ENCODE results near the gene RPS6KA2. TPM values are rescaled to one million over a fixed set of nuclear protein-coding genes. Genes with fewer than 3 reads are reported as not detected.
"Not testable (repeated sequence)": the region's sequence is repeated elsewhere in the genome, so short reads cannot be mapped to it uniquely, and the experiment has no call there.

RPS6KA2 gene
- total and polyA plus RNA-seq, 4 experiments from 2014 or later: 1.1 to 10.6 (median 6.6) TPM

DNA sequence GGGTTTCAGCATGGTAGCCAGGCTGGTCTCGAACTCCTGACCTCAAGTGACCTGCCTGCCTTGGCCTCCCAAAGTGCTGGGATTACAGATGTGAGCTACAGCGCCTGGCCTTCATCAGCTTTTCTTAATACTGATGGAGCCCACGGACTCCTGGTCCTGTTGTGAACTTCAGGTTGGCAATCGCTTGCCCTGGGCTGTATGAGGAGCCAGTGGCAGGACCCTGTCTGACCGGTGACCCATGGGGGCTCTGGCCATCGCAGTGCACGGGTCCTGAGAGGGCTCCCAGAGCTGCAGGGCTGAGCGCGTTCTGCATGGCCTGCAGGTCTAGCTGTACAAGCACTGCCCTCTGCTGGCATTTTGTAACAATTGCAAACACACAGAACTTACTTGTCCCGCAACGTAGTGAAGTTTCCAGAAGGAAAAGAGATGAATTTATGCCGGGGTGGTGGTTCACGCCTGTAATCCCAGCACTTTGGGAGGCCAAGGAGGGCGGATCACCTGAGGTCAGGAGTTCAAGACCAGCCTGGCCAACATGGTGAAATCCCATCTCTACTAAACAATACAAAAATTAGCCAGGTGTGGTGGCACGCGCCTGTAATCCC lies 226.3 kb downstream of the RPS6KA2 start:
- POLR2A ChIA-PET (ENCODE audit: partially characterized antibody): interaction anchor here (0.6 to 2.1 kb wide), 7 partner anchors 11 to 245 kb away, joined by 3 to 6 read pairs (median 4); no protein-coding TSS in a partner anchor
- H3K36me3 ChIP-seq (ENCODE audit: insufficient read depth, low read length); H3K27me3 ChIP-seq (ENCODE audit: insufficient read depth, low read length); H3K4me3 ChIP-seq (ENCODE audit: low read length in 2 of 2); H3K9me3 ChIP-seq (ENCODE audit: control insufficient read depth in 1 of 2, low read length in 2 of 2); H3K4me1 Mint-ChIP-seq; H3K27me3 Mint-ChIP-seq; H3K36me3 Mint-ChIP-seq; H3K4me1 ChIP-seq (ENCODE audit: insufficient read depth, low read length); H3K27ac ChIP-seq (ENCODE audit: low read depth, low read length); H3K4me3 Mint-ChIP-seq; H3K9me3 Mint-ChIP-seq: not testable (repeated sequence)
- DNase-seq: peak; percentile 58 to 67 (median 61)
- intact Hi-C loops (cut with micrococcal nuclease): loop anchor here (1.0 to 5.0 kb wide), 6 partner anchors 17 to 244 kb away; partner anchors contain the start of gene SFT2D1
- H3K27ac Mint-ChIP-seq: peak overlapping the region in 2 of 7 donors; percentile 30 to 41
- CTCF ChIA-PET (ENCODE audit: partially characterized antibody): interaction anchor here (0.7 to 6.2 kb wide), 43 partner anchors 8 to 515 kb away, joined by 3 to 104 read pairs (median 5); partner anchors contain the start of gene PRR18

DNA sequence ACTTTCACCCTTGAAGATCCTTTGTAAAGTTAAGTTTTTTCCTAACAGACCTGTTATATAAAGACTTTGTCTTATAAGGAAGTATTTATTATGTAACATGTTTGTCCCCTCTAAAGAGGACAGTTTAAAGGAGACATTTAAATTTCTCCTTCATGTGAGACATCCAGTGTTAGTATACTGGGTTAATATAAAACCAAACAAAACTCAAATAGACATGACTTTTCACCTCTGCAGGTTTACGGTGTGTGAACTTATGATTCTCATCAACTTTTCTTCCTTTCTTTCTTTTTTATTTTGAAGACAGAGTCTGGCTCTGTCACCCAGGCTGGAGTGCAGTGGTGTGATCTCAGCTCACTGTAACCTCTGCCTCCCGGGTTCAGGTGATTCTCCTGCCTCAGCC lies 226.9 kb downstream of the RPS6KA2 start:
- no peak overlapping the region for H3K4me3 Mint-ChIP-seq
- no peak for DNase-seq
- Histone ChIP-seq H3K9me3 (ENCODE audit: control insufficient read depth in 1 of 2, low read length in 2 of 2) (no peaks in the 10 kb centered on the region), H3K4me3 (ENCODE audit: low read length in 2 of 2) (no peak overlapping the region), H3K4me1 (ENCODE audit: insufficient read depth, low read length) (no peaks in the 10 kb centered on the region), H3K36me3 (ENCODE audit: insufficient read depth, low read length) (no peaks in the 10 kb centered on the region), H3K27ac (ENCODE audit: low read depth, low read length) (no peak overlapping the region), H3K27me3 (ENCODE audit: insufficient read depth, low read length) (no peaks in the 10 kb centered on the region)
- intact Hi-C loops (cut with micrococcal nuclease): loop anchor here (1.0 to 5.0 kb wide), 4 partner anchors 17 to 243 kb away; partner anchors contain the start of gene SFT2D1
- H3K27me3 Mint-ChIP-seq: peaks cover 1 to 2% of the 10 kb centered on the region in 2 donors
- POLR2A ChIA-PET (ENCODE audit: partially characterized antibody): interaction anchor here (0.6 to 2.1 kb wide), 6 partner anchors 12 to 245 kb away, joined by 3 to 6 read pairs (median 4); no protein-coding TSS in a partner anchor
- peaks cover 4 to 9% (median 7%) of the 10 kb centered on the region in 4 donors for H3K4me1 Mint-ChIP-seq
- no peak overlapping the region for H3K27ac Mint-ChIP-seq
- CTCF ChIA-PET (ENCODE audit: partially characterized antibody): interaction anchor here (0.7 to 6.2 kb wide), 41 partner anchors 7 to 514 kb away, joined by 3 to 104 read pairs (median 5); partner anchors contain the start of gene PRR18
- no peaks in the 10 kb centered on the region for H3K9me3 Mint-ChIP-seq
- no peaks in the 10 kb centered on the region for H3K36me3 Mint-ChIP-seq

DNA sequence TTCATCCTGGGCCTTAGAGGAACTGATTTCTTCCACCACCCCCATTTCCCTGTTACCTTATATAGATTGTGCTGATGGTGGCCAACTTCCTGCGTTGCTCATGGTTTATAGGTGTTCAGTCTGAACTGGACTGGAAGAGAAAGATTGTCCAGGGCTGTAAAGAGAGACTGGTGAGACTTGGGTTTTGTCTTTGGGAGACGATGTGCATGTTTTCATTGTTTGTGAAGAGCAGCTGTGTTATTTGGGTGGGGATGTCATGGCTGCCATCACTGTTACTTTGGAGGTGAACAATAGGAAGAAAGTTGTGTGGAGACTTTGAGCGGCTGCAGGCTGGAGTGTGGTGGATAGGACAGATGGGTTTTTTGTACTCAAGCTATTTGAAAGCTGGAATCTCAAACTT lies 228.7 kb downstream of the RPS6KA2 start:
- Mint-ChIP-seq H3K36me3 (no peaks in the 10 kb centered on the region), H3K27me3 (peaks cover 2 to 7% of the 10 kb centered on the region in 2 donors), H3K27ac (peak overlapping the region in 2 of 7 donors; percentile 14 to 43), H3K4me3 (no peak overlapping the region), H3K4me1 (peaks cover 4 to 9% (median 7%) of the 10 kb centered on the region in 4 donors), H3K9me3 (no peaks in the 10 kb centered on the region)
- Histone ChIP-seq H3K4me1 (ENCODE audit: insufficient read depth, low read length) (no peaks in the 10 kb centered on the region), H3K27ac (ENCODE audit: low read depth, low read length) (no peak overlapping the region), H3K27me3 (ENCODE audit: insufficient read depth, low read length) (no peaks in the 10 kb centered on the region), H3K4me3 (ENCODE audit: low read length in 2 of 2) (no peak overlapping the region), H3K9me3 (ENCODE audit: control insufficient read depth in 1 of 2, low read length in 2 of 2) (no peaks in the 10 kb centered on the region), H3K36me3 (ENCODE audit: insufficient read depth, low read length) (no peaks in the 10 kb centered on the region)
- POLR2A ChIA-PET (ENCODE audit: partially characterized antibody): interaction anchor here (0.6 to 2.1 kb wide), 3 partner anchors 9 to 21 kb away, joined by 3 to 5 read pairs (median 3); no protein-coding TSS in a partner anchor
- no peak for DNase-seq
- intact Hi-C loops (cut with micrococcal nuclease): no loop called here
- CTCF ChIA-PET (ENCODE audit: partially characterized antibody): interaction anchor here (1.0 to 6.2 kb wide), 11 partner anchors 9 to 122 kb away, joined by 3 to 104 read pairs (median 31); partner anchors contain the start of gene PRR18

DNA sequence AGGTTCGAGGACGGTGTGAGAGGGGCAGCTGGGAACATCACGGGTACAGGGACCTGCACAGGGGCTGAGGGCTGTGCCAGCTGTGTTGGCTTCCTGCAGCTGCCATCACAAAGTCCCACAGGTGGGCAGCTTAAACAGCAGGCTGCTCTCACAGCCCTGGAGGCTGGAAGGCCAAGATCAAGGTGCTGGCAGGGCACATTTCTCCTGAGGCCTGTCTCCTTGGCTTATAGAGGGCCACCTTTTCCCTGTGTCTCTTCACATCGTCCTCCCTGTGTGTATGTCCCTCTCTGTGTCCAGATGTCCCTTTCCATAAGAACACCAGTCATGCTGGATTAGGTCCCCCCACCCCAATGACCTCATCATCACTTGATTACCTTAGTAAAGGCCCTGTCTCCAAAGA lies 229.2 kb downstream of the RPS6KA2 start:
- Histone ChIP-seq H3K36me3 (ENCODE audit: insufficient read depth, low read length) (no peaks in the 10 kb centered on the region), H3K9me3 (ENCODE audit: control insufficient read depth in 1 of 2, low read length in 2 of 2) (no peaks in the 10 kb centered on the region), H3K4me1 (ENCODE audit: insufficient read depth, low read length) (no peaks in the 10 kb centered on the region), H3K27me3 (ENCODE audit: insufficient read depth, low read length) (no peaks in the 10 kb centered on the region), H3K27ac (ENCODE audit: low read depth, low read length) (no peak overlapping the region), H3K4me3 (ENCODE audit: low read length in 2 of 2) (no peak overlapping the region)
- H3K4me1 Mint-ChIP-seq: peaks cover 4 to 6% (median 5%) of the 10 kb centered on the region in 4 donors
- H3K27me3 Mint-ChIP-seq: peaks cover 2 to 7% of the 10 kb centered on the region in 2 donors
- no peaks in the 10 kb centered on the region for H3K9me3 Mint-ChIP-seq
- intact Hi-C loops (cut with micrococcal nuclease): no loop called here
- CTCF ChIA-PET (ENCODE audit: partially characterized antibody): interaction anchor here (1.0 to 6.2 kb wide), 10 partner anchors 9 to 122 kb away, joined by 3 to 104 read pairs (median 29); partner anchors contain the start of gene PRR18
- H3K4me3 Mint-ChIP-seq: no peak overlapping the region
- H3K27ac Mint-ChIP-seq: no peak overlapping the region
- no peaks in the 10 kb centered on the region for H3K36me3 Mint-ChIP-seq
- POLR2A ChIA-PET (ENCODE audit: partially characterized antibody): interaction anchor here (0.6 to 2.1 kb wide), 3 partner anchors 9 to 22 kb away, joined by 3 to 5 read pairs (median 3); no protein-coding TSS in a partner anchor
- DNase-seq: no peak

DNA sequence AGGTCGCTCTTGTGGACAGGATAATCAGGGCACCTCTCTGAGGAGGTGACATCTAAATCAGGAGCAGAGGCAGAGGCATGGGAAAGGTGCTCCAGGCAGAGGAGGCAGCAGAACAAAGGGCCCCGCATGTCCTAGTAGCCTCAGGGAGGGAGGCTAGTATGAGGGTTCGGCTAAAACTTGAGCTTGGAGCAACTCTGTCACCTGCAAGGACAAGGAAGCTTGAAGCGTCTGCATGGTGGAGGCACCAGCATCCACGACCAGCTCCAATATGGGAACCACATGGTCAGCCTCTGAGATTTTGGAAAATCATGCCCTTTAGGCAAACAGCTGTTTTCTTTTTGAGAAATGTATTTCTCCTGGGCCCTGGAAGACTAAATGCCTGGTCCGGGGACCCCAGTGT lies 231.3 kb downstream of the RPS6KA2 start:
- Histone ChIP-seq H3K9me3 (ENCODE audit: control insufficient read depth in 1 of 2, low read length in 2 of 2) (no peaks in the 10 kb centered on the region), H3K27me3 (ENCODE audit: insufficient read depth, low read length) (no peaks in the 10 kb centered on the region), H3K4me1 (ENCODE audit: insufficient read depth, low read length) (no peaks in the 10 kb centered on the region), H3K4me3 (ENCODE audit: low read length in 2 of 2) (no peak overlapping the region), H3K36me3 (ENCODE audit: insufficient read depth, low read length) (no peaks in the 10 kb centered on the region), H3K27ac (ENCODE audit: low read depth, low read length) (no peak overlapping the region)
- Mint-ChIP-seq H3K27me3 (peaks cover 5 to 7% of the 10 kb centered on the region in 2 donors), H3K27ac (no peak overlapping the region), H3K9me3 (no peaks in the 10 kb centered on the region), H3K4me1 (peaks cover 1 to 3% (median 2%) of the 10 kb centered on the region in 4 donors), H3K4me3 (no peak overlapping the region), H3K36me3 (no peaks in the 10 kb centered on the region)
- ChIA-PET POLR2A (ENCODE audit: partially characterized antibody) (no interaction called here), CTCF (ENCODE audit: partially characterized antibody) (interaction anchor here (0.9 kb wide), 1 partner anchor 14 kb away, joined by 3 read pairs; no protein-coding TSS in a partner anchor)
- intact Hi-C loops (cut with micrococcal nuclease): no loop called here
- no peak for DNase-seq

DNA sequence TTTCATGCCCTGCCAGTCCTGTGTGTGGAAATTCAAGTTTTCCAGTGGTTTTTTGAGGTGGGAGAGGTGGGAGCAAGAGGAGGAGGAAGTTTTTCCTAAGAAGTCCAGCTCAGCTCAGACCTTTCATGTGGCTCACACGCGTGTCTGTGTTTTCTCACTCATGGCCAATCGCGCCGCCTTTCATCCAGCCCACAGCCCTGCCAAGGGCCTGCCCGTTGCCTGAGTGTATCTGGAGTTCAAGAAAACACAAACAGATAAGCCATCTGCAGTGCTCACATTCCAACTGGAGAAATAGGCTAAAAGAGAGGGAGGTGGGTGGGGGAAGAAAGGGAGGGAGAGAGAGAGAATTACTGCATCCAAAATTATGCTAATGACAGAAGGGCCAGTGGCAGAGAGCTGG lies 231.7 kb downstream of the RPS6KA2 start:
- no peak overlapping the region for H3K27ac Mint-ChIP-seq
- ChIA-PET POLR2A (ENCODE audit: partially characterized antibody) (no interaction called here), CTCF (ENCODE audit: partially characterized antibody) (interaction anchor here (0.9 kb wide), 1 partner anchor 14 kb away, joined by 3 read pairs; no protein-coding TSS in a partner anchor)

More for the DNA sequence above, 231.7 kb downstream of the RPS6KA2 start:
- H3K4me1 Mint-ChIP-seq: peaks cover 0 to 2% (median 0%) of the 10 kb centered on the region in 4 donors
- H3K4me3 ChIP-seq (ENCODE audit: low read length in 2 of 2): no peak overlapping the region
- intact Hi-C loops (cut with micrococcal nuclease): no loop called here
- no peaks in the 10 kb centered on the region for H3K4me1 ChIP-seq (ENCODE audit: insufficient read depth, low read length)
- no peaks in the 10 kb centered on the region for H3K27me3 ChIP-seq (ENCODE audit: insufficient read depth, low read length)
- no peak for DNase-seq
- H3K27me3 Mint-ChIP-seq: peaks cover 5 to 7% of the 10 kb centered on the region in 2 donors
- H3K36me3 ChIP-seq (ENCODE audit: insufficient read depth, low read length): no peaks in the 10 kb centered on the region
- no peak overlapping the region for H3K27ac ChIP-seq (ENCODE audit: low read depth, low read length)
- no peaks in the 10 kb centered on the region for H3K9me3 ChIP-seq (ENCODE audit: control insufficient read depth in 1 of 2, low read length in 2 of 2)
- H3K36me3 Mint-ChIP-seq: no peaks in the 10 kb centered on the region
- H3K4me3 Mint-ChIP-seq: no peak overlapping the region
- H3K9me3 Mint-ChIP-seq: no peaks in the 10 kb centered on the region

Data from CD4-positive, alpha-beta memory T cell (primary cell).